Activated naive CD8-positive, alpha-beta T cell treated with anti-CD3 and anti-CD28 coated beads, Interleukin-2, amount 50 U/mL, for 24 hours (primary cell): ENCODE data around the gene PRDM13.
"Not testable (repeated sequence)": the region's sequence is repeated elsewhere in the genome, so short reads cannot be mapped to it uniquely, and the experiment has no call there.

Experiments
- ATAC-seq: fragments of 150-1000 bp; cut with Tn5 transposase; one replicate; pipeline ENCODE4 v1.10.0; 2021
- DNase-seq: peaks from one replicate; pipeline ENCODE4 v3.0.0; 2021
- H3K27ac Mint-ChIP-seq: one replicate; pipeline ENCODE4 v1.8.0; 2021; ENCODE audit warnings: mild to moderate bottlenecking, mixed read lengths
- H3K27me3 Mint-ChIP-seq: one replicate; pipeline ENCODE4 v1.8.0; 2021; ENCODE audit warnings: mixed read lengths
- H3K36me3 Mint-ChIP-seq: one replicate; pipeline ENCODE4 v1.8.0; 2021; ENCODE audit warnings: low read depth, mixed read lengths
- H3K4me1 Mint-ChIP-seq: one replicate; pipeline ENCODE4 v1.8.0; 2021; ENCODE audit warnings: mixed read lengths
- H3K4me3 Mint-ChIP-seq: one replicate; pipeline ENCODE4 v1.8.0; 2021; ENCODE audit warnings: mild to moderate bottlenecking, moderate library complexity, mixed read lengths
- H3K9me3 Mint-ChIP-seq: one replicate; pipeline ENCODE4 v1.8.0; 2021; ENCODE audit warnings: mixed read lengths

Gene PRDM13

GRCh38 chr6:99590728-99591672 is 15.6 kb upstream of the PRDM13 start:
- DNase-seq (no peak), ATAC-seq (no peak)
- Mint-ChIP-seq H3K4me1 (peaks cover 28% of the 10 kb centered on the region), H3K36me3 (no peaks in the 10 kb centered on the region), H3K9me3 (no peaks in the 10 kb centered on the region), H3K4me3 (no peak overlapping the region), H3K27me3 (peaks cover 72% of the 10 kb centered on the region), H3K27ac (no peak overlapping the region)

GRCh38 chr6:99591673-99592364 is 14.8 kb upstream of the PRDM13 start:
- no peak overlapping the region for H3K4me3 Mint-ChIP-seq
- no peaks in the 10 kb centered on the region for H3K9me3 Mint-ChIP-seq
- DNase-seq (no peak), ATAC-seq (no peak)
- H3K27me3 Mint-ChIP-seq = peaks cover 73% of the 10 kb centered on the region
- peaks cover 28% of the 10 kb centered on the region for H3K4me1 Mint-ChIP-seq
- no peak overlapping the region for H3K27ac Mint-ChIP-seq
- H3K36me3 Mint-ChIP-seq = no peaks in the 10 kb centered on the region

- Mint-ChIP-seq H3K4me3 (no peak overlapping the region), H3K9me3 (no peaks in the 10 kb centered on the region), H3K27me3 (peaks cover 78% of the 10 kb centered on the region), H3K4me1 (peaks cover 28% of the 10 kb centered on the region), H3K36me3 (no peaks in the 10 kb centered on the region), H3K27ac (no peak overlapping the region)
- ATAC-seq = no peak
- DNase-seq = no peak
Observed at GRCh38 chr6:99592900-99593299, 13.7 kb upstream of the PRDM13 start.

GRCh38 chr6:99594696-99595095 is 11.9 kb upstream of the PRDM13 start:
- peaks cover 80% of the 10 kb centered on the region for H3K27me3 Mint-ChIP-seq
- not testable (repeated sequence) for H3K36me3 Mint-ChIP-seq, H3K4me3 Mint-ChIP-seq, H3K9me3 Mint-ChIP-seq, ATAC-seq, H3K27ac Mint-ChIP-seq, DNase-seq
- H3K4me1 Mint-ChIP-seq = peaks cover 16% of the 10 kb centered on the region

- DNase-seq (peak; percentile 8), ATAC-seq (no peak)
- Mint-ChIP-seq H3K36me3 (no peaks in the 10 kb centered on the region), H3K4me3 (peak overlapping the region; percentile 54), H3K27me3 (peaks cover 91% of the 10 kb centered on the region), H3K4me1 (peaks cover 32% of the 10 kb centered on the region), H3K9me3 (no peaks in the 10 kb centered on the region), H3K27ac (no peak overlapping the region)
Observed at GRCh38 chr6:99602520-99603420, 3.9 kb upstream of the PRDM13 start.

GRCh38 chr6:99603421-99604165 is 3.0 kb upstream of the PRDM13 start:
- peaks cover 36% of the 10 kb centered on the region for H3K4me1 Mint-ChIP-seq
- H3K36me3 Mint-ChIP-seq = no peaks in the 10 kb centered on the region
- ATAC-seq (peak; percentile 59), DNase-seq (peak; percentile 44)
- no peaks in the 10 kb centered on the region for H3K9me3 Mint-ChIP-seq
- no peak overlapping the region for H3K27ac Mint-ChIP-seq
- H3K4me3 Mint-ChIP-seq = peak overlapping the region; percentile 45
- H3K27me3 Mint-ChIP-seq = peaks cover 91% of the 10 kb centered on the region

GRCh38 chr6:99604166-99605073 is 2.2 kb upstream of the PRDM13 start:
- Mint-ChIP-seq H3K4me1 (peaks cover 38% of the 10 kb centered on the region), H3K9me3 (peaks cover 5% of the 10 kb centered on the region), H3K36me3 (no peaks in the 10 kb centered on the region), H3K27ac (no peak overlapping the region), H3K27me3 (peaks cover 91% of the 10 kb centered on the region), H3K4me3 (peak overlapping the region; percentile 45)
- ATAC-seq (no peak), DNase-seq (peak; percentile 3)

GRCh38 chr6:99605074-99605734 is 1.4 kb upstream of the PRDM13 start:
- Mint-ChIP-seq H3K9me3 (peaks cover 5% of the 10 kb centered on the region), H3K36me3 (no peaks in the 10 kb centered on the region), H3K4me1 (peaks cover 42% of the 10 kb centered on the region), H3K27me3 (peaks cover 90% of the 10 kb centered on the region), H3K4me3 (no peak overlapping the region), H3K27ac (no peak overlapping the region)
- peak; percentile 6 for DNase-seq
- ATAC-seq = no peak

GRCh38 chr6:99605911-99606655 is 550 bp upstream of the PRDM13 start:
- no peak for DNase-seq
- no peak overlapping the region for H3K27ac Mint-ChIP-seq
- peaks cover 8% of the 10 kb centered on the region for H3K9me3 Mint-ChIP-seq
- H3K36me3 Mint-ChIP-seq = no peaks in the 10 kb centered on the region
- no peak for ATAC-seq
- peaks cover 51% of the 10 kb centered on the region for H3K4me1 Mint-ChIP-seq
- peaks cover 90% of the 10 kb centered on the region for H3K27me3 Mint-ChIP-seq
- H3K4me3 Mint-ChIP-seq = no peak overlapping the region

- no peak for ATAC-seq
- Mint-ChIP-seq H3K4me1 (peaks cover 54% of the 10 kb centered on the region), H3K4me3 (no peak overlapping the region), H3K27me3 (peaks cover 89% of the 10 kb centered on the region), H3K27ac (no peak overlapping the region), H3K9me3 (peaks cover 8% of the 10 kb centered on the region), H3K36me3 (no peaks in the 10 kb centered on the region)
- peak; percentile 1 for DNase-seq
Observed at GRCh38 chr6:99607416-99608036, 893 bp downstream of the PRDM13 start.

GRCh38 chr6:99608059-99608885 is 1.6 kb downstream of the PRDM13 start:
- no peak overlapping the region for H3K4me3 Mint-ChIP-seq
- ATAC-seq = no peak
- peaks cover 89% of the 10 kb centered on the region for H3K27me3 Mint-ChIP-seq

More at GRCh38 chr6:99608059-99608885, 1.6 kb downstream of the PRDM13 start:
- peaks cover 50% of the 10 kb centered on the region for H3K4me1 Mint-ChIP-seq
- H3K9me3 Mint-ChIP-seq = peaks cover 8% of the 10 kb centered on the region
- no peak for DNase-seq
- no peak overlapping the region for H3K27ac Mint-ChIP-seq
- no peaks in the 10 kb centered on the region for H3K36me3 Mint-ChIP-seq
